Keratinocyte (primary cell): ENCODE measurements around the gene ZBTB8OS.

Source experiments
- CTCF ChIP-seq, 3 experiments: IDR thresholded peaks in 1 of 3; conservative IDR thresholded peaks in 1 of 3; optimal IDR thresholded peaks in 1 of 3; 2 replicates in 2 of 3; 3 replicates in 1 of 3; pipeline versions ENCODE3 to v1.5.1; 2011; ENCODE audit warnings: low read length in 3 of 3, mild to moderate bottlenecking in 3 of 3, moderate library complexity in 2 of 3, control low read depth in 1 of 3, inconsistent platforms in 1 of 3; ENCODE audit not compliant: insufficient read depth in 2 of 3; ENCODE audit errors: extremely low read depth in 1 of 3
- EZH2 ChIP-seq: IDR thresholded peaks from one replicate; pipeline ENCODE4 v1.6.1; 2012; ENCODE audit warnings: inconsistent platforms, mild to moderate bottlenecking, low read length, moderate library complexity

- TF ChIP-seq CTCF (optimal IDR thresholded peaks at IDR 0.05 in 1 of 3, IDR thresholded peaks at IDR 0.05 in 1 of 3, conservative IDR thresholded peaks at IDR 0.05 in 1 of 3; ENCODE audit: extremely low read depth in 1 of 3, insufficient read depth in 2 of 3, low read length in 3 of 3), result no peak
- no peak for TF ChIP-seq EZH2
These were observed 28.1 kb downstream of the ZBTB8OS start for GRCh38 chr1:32622205-32622604.
